Right lobe of liver (tissue), 6 donors: ENCODE results near the gene VWC2. TPM values are rescaled to one million over a fixed set of nuclear protein-coding genes. Genes with fewer than 3 reads are reported as not detected.

ENCODE experiments used
- ATAC-seq, 4 donors: fragments of 200-7000 bp; cut with Tn5 transposase; one replicate each; pipeline ENCODE4 v1.9.1; 2020; ENCODE audit warnings: mild to moderate bottlenecking in 4 of 4, moderate library complexity in 4 of 4
- DNase-seq, 3 donors: peaks; one replicate each; pipeline ENCODE4 v3.0.0-alpha.2; 2020
- H3K27ac ChIP-seq, 3 donors: fragments of 200-600 bp; one replicate each; pipeline ENCODE4 v1.8.0; 2022
- H3K27me3 ChIP-seq, 2 donors: fragments of 200-600 bp; one replicate each; pipeline ENCODE4 v1.8.0; 2022
- H3K36me3 ChIP-seq, 4 donors: fragments of 200-600 bp; sonication (generic) in 1 of 4; one replicate each; pipeline versions ENCODE4 v1.5.1 to v1.8.0; 2017 to 2022; ENCODE audit warnings: control low read depth in 1 of 4
- H3K4me1 ChIP-seq, 4 donors: fragments of 200-600 bp; sonication (generic) in 1 of 4; one replicate each; pipeline versions ENCODE4 v1.5.1 to v1.8.0; 2017 to 2022; ENCODE audit warnings: control low read depth in 1 of 4
- H3K4me3 ChIP-seq, 3 donors: fragments of 200-600 bp; one replicate each; pipeline ENCODE4 v1.8.0; 2022
- H3K9me3 ChIP-seq, 4 donors: fragments of 200-600 bp; sonication (generic) in 1 of 4; one replicate each; pipeline versions ENCODE4 v1.5.1 to v1.8.0; 2017 to 2022; ENCODE audit warnings: control low read depth in 1 of 4
- CTCF ChIP-seq, 4 donors: fragments of 200-600 bp in 3 of 4; fragments of 450-650 bp in 1 of 4; IDR thresholded peaks; one replicate each; pipeline versions ENCODE4 v1.5.1 to v1.8.0; 2016 to 2022; ENCODE audit warnings: antibody characterized with exemption in 4 of 4, mild to moderate bottlenecking in 2 of 4
- POLR2A ChIP-seq: fragments of 450-650 bp; IDR thresholded peaks from one replicate; pipeline ENCODE4 v1.6.1; 2017; ENCODE audit warnings: antibody characterized with exemption, mild to moderate bottlenecking
- WGBS: methylation state at CpG from one replicate; pipeline ENCODE4 v1.1.6; 2018; ENCODE audit warnings: low coverage, low lambda C conversion rate; ENCODE audit not compliant: insufficient coverage; ENCODE audit errors: missing lambda C conversion rate; 5-methylcytosine and 5-hydroxymethylcytosine counted together
- intact Hi-C, 2 donors: fragments of 100-400 bp; cut with DNase I; formaldehyde crosslinking; loops; one replicate each; pipeline versions ENCODE4 v1.11.2 to v1.14.1; 2022
- total RNA-seq, 6 experiments: library from RNA; depleted of rRNA in 2 of 6; stranded (reverse); fragments of >200 nt in 2 of 6; fragmentation: NEBNext Ultra II Directional in 3 of 6; extraction: Animal tissue kit (Norgen Biotek cat#: 25700) in 3 of 6; gene quantifications; one replicate each; pipeline versions ENCODE4 v1.1.0 to v1.2.4, GENCODE V29; 2016 to 2023
- donor health status: DM: no; HTN: yes; CAD: no.
- donor health status: DM: no; HTN: no; CAD: no.
- donor health status: DM: no; HTN: no; CAD: no.
- donor health status: DM: no; HTN: yes; CAD: no.
- donor health status: DM: no; HTN: yes; CAD: no.

Gene VWC2
- total RNA-seq, 6 experiments from 2014 or later, result not detected

GRCh38 chr7:49855281-49855980, 82.0 kb downstream of the VWC2 start:
- WGBS, result 22% methylated on average over 3 of the region's 7 CpGs
- H3K4me3 ChIP-seq, result no peak overlapping the region
- TF ChIP-seq CTCF (IDR thresholded peaks at IDR 0.05), result no peak

GRCh38 chr7:49860293-49860692, 86.9 kb downstream of the VWC2 start:
- DNase-seq (no peak), ATAC-seq (no peak)
- no peaks in the 10 kb centered on the region for H3K4me1 ChIP-seq
- intact Hi-C loops, result no loop called here
- no peak overlapping the region for H3K27ac ChIP-seq
- H3K36me3 ChIP-seq, result no peaks in the 10 kb centered on the region
- H3K27me3 ChIP-seq, result no peaks in the 10 kb centered on the region
- no peaks in the 10 kb centered on the region for H3K9me3 ChIP-seq
- TF ChIP-seq POLR2A (no peak), CTCF (IDR thresholded peaks at IDR 0.05) (no peak)
- WGBS, result 50% methylated on average over 1 of the region's 1 CpG
- H3K4me3 ChIP-seq, result no peak overlapping the region

More at GRCh38 chr7:49855281-49855980, 82.0 kb downstream of the VWC2 start:
- ATAC-seq, result no peak
- no peaks in the 10 kb centered on the region for H3K27me3 ChIP-seq
- H3K27ac ChIP-seq, result no peak overlapping the region
- intact Hi-C loops, result no loop called here
- DNase-seq, result no peak
- H3K4me1 ChIP-seq, result no peaks in the 10 kb centered on the region
- H3K9me3 ChIP-seq, result no peaks in the 10 kb centered on the region
- no peaks in the 10 kb centered on the region for H3K36me3 ChIP-seq

- intact Hi-C loops, result no loop called here
- TF ChIP-seq POLR2A (no peak), CTCF (IDR thresholded peaks at IDR 0.05) (no peak)
- no peak overlapping the region for H3K27ac ChIP-seq
- no peaks in the 10 kb centered on the region for H3K9me3 ChIP-seq
- H3K36me3 ChIP-seq, result no peaks in the 10 kb centered on the region
- H3K27me3 ChIP-seq, result no peaks in the 10 kb centered on the region
- DNase-seq (no peak), ATAC-seq (no peak)
- no peak overlapping the region for H3K4me3 ChIP-seq
- H3K4me1 ChIP-seq, result no peaks in the 10 kb centered on the region
- WGBS, result 38% methylated on average over 10 of the region's 10 CpGs
Observed at GRCh38 chr7:49866076-49866735, 92.8 kb downstream of the VWC2 start.

GRCh38 chr7:49866910-49867309, 93.5 kb downstream of the VWC2 start:
- no peak for DNase-seq
- WGBS, result 21% methylated on average over 5 of the region's 5 CpGs
- TF ChIP-seq POLR2A (no peak), CTCF (IDR thresholded peaks at IDR 0.05) (no peak)

More at GRCh38 chr7:49866910-49867309, 93.5 kb downstream of the VWC2 start:
- no peak for ATAC-seq
- Histone ChIP-seq H3K27ac (no peak overlapping the region), H3K36me3 (no peaks in the 10 kb centered on the region), H3K4me1 (no peaks in the 10 kb centered on the region), H3K4me3 (no peak overlapping the region), H3K9me3 (no peaks in the 10 kb centered on the region), H3K27me3 (no peaks in the 10 kb centered on the region)
- intact Hi-C loops, result no loop called here
